A673 (cell line): Measurements from ENCODE around the gene CDHR3.

Experiments
- EZH2 ChIP-seq: fragments of 200-600 bp; sonication (generic); IDR thresholded peaks from 2 replicates; pipeline ENCODE4 v1.6.1; 2017; ENCODE audit warnings: borderline replicate concordance, low read depth, mild to moderate bottlenecking, mixed read lengths, antibody characterized with exemption, low read length; ENCODE audit not compliant: poor library complexity, severe bottlenecking
- TF ChIP-seq, protein P1 (sequence below): fragments of 300-800, 200-600 bp; sonication (generic); conservative IDR thresholded peaks from 2 replicates; pipeline ENCODE4 v1.5.1; 2017; ENCODE audit warnings: low read depth, mild to moderate bottlenecking, antibody characterized with exemption, low read length, moderate library complexity, mixed read lengths

DNA sequence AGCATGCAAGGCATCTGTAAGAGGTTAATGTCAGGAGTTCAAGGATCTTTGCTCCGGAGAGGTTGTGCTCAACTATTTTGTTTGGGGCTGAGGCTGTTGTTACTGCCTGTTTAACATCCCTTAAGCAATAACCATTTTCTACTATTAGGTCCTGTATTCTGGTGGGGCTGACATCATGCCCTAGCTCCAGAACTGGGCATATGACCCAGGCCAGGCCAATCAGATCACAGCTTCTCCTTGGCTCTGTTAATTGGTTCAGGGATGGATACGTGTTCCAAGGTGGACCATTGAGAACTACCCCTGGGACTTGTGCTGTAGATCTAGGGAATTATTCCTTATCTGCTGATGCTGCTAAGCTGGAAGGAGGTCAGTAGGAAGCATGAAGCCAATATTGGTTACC, 82.1 kb downstream of the CDHR3 start:
- TF ChIP-seq, protein P1, sequence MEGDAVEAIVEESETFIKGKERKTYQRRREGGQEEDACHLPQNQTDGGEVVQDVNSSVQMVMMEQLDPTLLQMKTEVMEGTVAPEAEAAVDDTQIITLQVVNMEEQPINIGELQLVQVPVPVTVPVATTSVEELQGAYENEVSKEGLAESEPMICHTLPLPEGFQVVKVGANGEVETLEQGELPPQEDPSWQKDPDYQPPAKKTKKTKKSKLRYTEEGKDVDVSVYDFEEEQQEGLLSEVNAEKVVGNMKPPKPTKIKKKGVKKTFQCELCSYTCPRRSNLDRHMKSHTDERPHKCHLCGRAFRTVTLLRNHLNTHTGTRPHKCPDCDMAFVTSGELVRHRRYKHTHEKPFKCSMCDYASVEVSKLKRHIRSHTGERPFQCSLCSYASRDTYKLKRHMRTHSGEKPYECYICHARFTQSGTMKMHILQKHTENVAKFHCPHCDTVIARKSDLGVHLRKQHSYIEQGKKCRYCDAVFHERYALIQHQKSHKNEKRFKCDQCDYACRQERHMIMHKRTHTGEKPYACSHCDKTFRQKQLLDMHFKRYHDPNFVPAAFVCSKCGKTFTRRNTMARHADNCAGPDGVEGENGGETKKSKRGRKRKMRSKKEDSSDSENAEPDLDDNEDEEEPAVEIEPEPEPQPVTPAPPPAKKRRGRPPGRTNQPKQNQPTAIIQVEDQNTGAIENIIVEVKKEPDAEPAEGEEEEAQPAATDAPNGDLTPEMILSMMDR: no peak
- TF ChIP-seq EZH2: no peak
